Astrocyte of the cerebellum (primary cell): ENCODE data around the gene PHF20.
"Not testable (repeated sequence)": the region's sequence is repeated elsewhere in the genome, so short reads cannot be mapped to it uniquely, and the experiment has no call there.

Source experiments
- DNase-seq: peaks from one replicate; pipeline ENCODE4 v3.0.0-alpha.2; 2011; ENCODE audit warnings: low read depth
- H3K4me3 ChIP-seq: 2 replicates; pipeline ENCODE4 v1.5.1; 2011; ENCODE audit warnings: mild to moderate bottlenecking, low read depth, low read length, moderate library complexity
- CTCF ChIP-seq: IDR thresholded peaks from 2 replicates; pipeline ENCODE4 v1.5.1; 2012; ENCODE audit warnings: low read length, low read depth, moderate library complexity, mild to moderate bottlenecking; ENCODE audit errors: missing control alignments
- in situ Hi-C: cut with HindIII; loops from 2 replicates; pipeline ENCODE4 v1.10.0; 2017; ENCODE audit warnings: low sequenced_read_pairs

The PHF20 gene

GRCh38 chr20:35849706-35850105 is 77.9 kb downstream of the PHF20 start:
- H3K4me3 ChIP-seq, result no peak overlapping the region
- in situ Hi-C loops, result no loop called here
- DNase-seq, result no peak
- no peak for TF ChIP-seq CTCF

- in situ Hi-C loops, H3K4me3 ChIP-seq, DNase-seq: not testable (repeated sequence)
Measured at GRCh38 chr20:35851659-35852058, 79.8 kb downstream of the PHF20 start.

GRCh38 chr20:35854713-35855348 is 83.0 kb downstream of the PHF20 start:
- no peak overlapping the region for H3K4me3 ChIP-seq
- no peak for DNase-seq
- in situ Hi-C loops, result no loop called here
- no peak for TF ChIP-seq CTCF

GRCh38 chr20:35855641-35856040 is 83.8 kb downstream of the PHF20 start:
- DNase-seq, in situ Hi-C loops, H3K4me3 ChIP-seq: not testable (repeated sequence)

GRCh38 chr20:35856866-35857265 is 85.1 kb downstream of the PHF20 start:
- H3K4me3 ChIP-seq, result no peak overlapping the region
- in situ Hi-C loops, result no loop called here
- DNase-seq, result no peak
- no peak for TF ChIP-seq CTCF

GRCh38 chr20:35866418-35867202 is 94.8 kb downstream of the PHF20 start:
- no peak overlapping the region for H3K4me3 ChIP-seq
- TF ChIP-seq CTCF, result no peak
- in situ Hi-C loops, result loop anchor here (10.0 kb wide), 1 partner anchor 92 kb away; the partner anchor contains the start of gene PHF20
- no peak for DNase-seq

- H3K4me3 ChIP-seq, result no peak overlapping the region
- DNase-seq, result no peak
- in situ Hi-C loops, result no loop called here
- no peak for TF ChIP-seq CTCF
Measured at GRCh38 chr20:35870541-35871258, 98.9 kb downstream of the PHF20 start.
